Testis (tissue), 3 donors: ENCODE results near the gene HMBS. TPM values are rescaled to one million over a fixed set of nuclear protein-coding genes. Genes with fewer than 3 reads are reported as not detected.

Source experiments
- DNase-seq: peaks from one replicate; pipeline ENCODE4 v3.0.0-alpha.2; 2019
- H3K27ac ChIP-seq, 2 donors: fragments of 200-600 bp; sonication (generic); one replicate each; pipeline ENCODE4 v1.5.1; 2019
- H3K27me3 ChIP-seq: fragments of 200-600 bp; sonication (generic); one replicate; pipeline ENCODE4 v1.5.1; 2019
- H3K36me3 ChIP-seq: fragments of 200-600 bp; sonication (generic); one replicate; pipeline ENCODE4 v1.5.1; 2017; ENCODE audit warnings: low read depth; ENCODE audit errors: missing control alignments
- H3K4me1 ChIP-seq: fragments of 200-600 bp; sonication (generic); one replicate; pipeline ENCODE4 v1.5.1; 2019
- H3K4me3 ChIP-seq, 2 donors: fragments of 200-600 bp; sonication (generic); one replicate each; pipeline ENCODE4 v1.5.1; 2017 to 2019
- H3K9me3 ChIP-seq: fragments of 200-600 bp; sonication (generic); one replicate; pipeline ENCODE4 v1.5.1; 2017
- POLR2A ChIP-seq: fragments of 450-650 bp; IDR thresholded peaks from one replicate; pipeline ENCODE4 v1.6.1; 2017; ENCODE audit warnings: antibody characterized with exemption, mild to moderate bottlenecking, moderate library complexity
- WGBS, 2 donors: methylation state at CpG; one replicate each; pipeline ENCODE4 v1.1.5; 2018; 5-methylcytosine and 5-hydroxymethylcytosine counted together
- intact Hi-C: fragments of 100-400 bp; cut with DNase I; formaldehyde crosslinking; loops from one replicate; pipeline ENCODE4 v1.15.1; 2023; ENCODE audit warnings: low total_unique reads
- polyA plus RNA-seq: library from polyadenylated mRNA; stranded (reverse); fragments of 350-450 nt; fragmentation: Illumina TruSeq; extraction: RNeasy Lipid Tissue Mini Kit (QIAGEN cat#74804); gene quantifications from one replicate; pipeline ENCODE4 v1.2.3, GENCODE V29; 2014; ENCODE audit warnings: low read depth, low replicate concordance; ENCODE audit not compliant: insufficient read depth
- total RNA-seq, 2 donors: library from RNA; depleted of rRNA; stranded (reverse); fragments of >200 nt; gene quantifications; one replicate each; pipeline ENCODE4 v1.2.3, GENCODE V29; 2016
- TF ChIP-seq, protein P1 (sequence below), 3 experiments: fragments of 450-650 bp in 2 of 3; fragments of 200-600 bp in 1 of 3; sonication (generic) in 1 of 3; IDR thresholded peaks; one replicate each; pipeline ENCODE4 v1.5.1; 2016 to 2019; ENCODE audit warnings: antibody characterized with exemption in 3 of 3, mild to moderate bottlenecking in 2 of 3, moderate library complexity in 1 of 3

The HMBS gene
- total and polyA plus RNA-seq, 3 donors from 2014 or later = 14.0 to 17.3 (median 17.0) TPM

DNA sequence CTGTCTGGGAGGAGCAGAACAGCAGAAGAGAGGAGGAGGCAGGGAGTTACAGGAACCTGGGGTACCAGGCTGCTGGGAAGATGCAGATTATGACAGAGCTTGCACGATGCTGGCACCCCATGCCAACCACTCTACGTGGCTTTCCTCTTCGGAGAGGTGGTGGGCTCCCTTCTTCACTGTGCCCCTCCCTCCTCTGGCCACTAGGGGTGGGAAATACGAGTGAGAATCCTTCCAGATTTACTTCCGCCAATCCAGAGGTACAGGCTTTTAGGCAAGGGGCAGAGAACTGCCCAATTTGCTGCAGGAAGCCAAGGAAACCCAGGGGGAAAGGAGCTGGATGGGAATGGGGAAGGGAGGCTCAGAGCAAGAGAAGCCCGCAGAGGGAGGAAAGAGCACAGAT, 40.0 kb upstream of the HMBS start:
- no peak for DNase-seq
- H3K4me1 ChIP-seq = no peaks in the 10 kb centered on the region
- no peaks in the 10 kb centered on the region for H3K27me3 ChIP-seq
- WGBS, 2 donors = 75 to 76% methylated on average over 6 of the region's 6 CpGs
- no peak overlapping the region for H3K4me3 ChIP-seq
- no peaks in the 10 kb centered on the region for H3K36me3 ChIP-seq
- H3K27ac ChIP-seq = no peak overlapping the region
- H3K9me3 ChIP-seq = no peaks in the 10 kb centered on the region
- intact Hi-C loops = no loop called here
- TF ChIP-seq, protein P1, sequence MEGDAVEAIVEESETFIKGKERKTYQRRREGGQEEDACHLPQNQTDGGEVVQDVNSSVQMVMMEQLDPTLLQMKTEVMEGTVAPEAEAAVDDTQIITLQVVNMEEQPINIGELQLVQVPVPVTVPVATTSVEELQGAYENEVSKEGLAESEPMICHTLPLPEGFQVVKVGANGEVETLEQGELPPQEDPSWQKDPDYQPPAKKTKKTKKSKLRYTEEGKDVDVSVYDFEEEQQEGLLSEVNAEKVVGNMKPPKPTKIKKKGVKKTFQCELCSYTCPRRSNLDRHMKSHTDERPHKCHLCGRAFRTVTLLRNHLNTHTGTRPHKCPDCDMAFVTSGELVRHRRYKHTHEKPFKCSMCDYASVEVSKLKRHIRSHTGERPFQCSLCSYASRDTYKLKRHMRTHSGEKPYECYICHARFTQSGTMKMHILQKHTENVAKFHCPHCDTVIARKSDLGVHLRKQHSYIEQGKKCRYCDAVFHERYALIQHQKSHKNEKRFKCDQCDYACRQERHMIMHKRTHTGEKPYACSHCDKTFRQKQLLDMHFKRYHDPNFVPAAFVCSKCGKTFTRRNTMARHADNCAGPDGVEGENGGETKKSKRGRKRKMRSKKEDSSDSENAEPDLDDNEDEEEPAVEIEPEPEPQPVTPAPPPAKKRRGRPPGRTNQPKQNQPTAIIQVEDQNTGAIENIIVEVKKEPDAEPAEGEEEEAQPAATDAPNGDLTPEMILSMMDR (IDR thresholded peaks at IDR 0.05) = peak in 1 of 3 experiments; percentile 16
- no peak for TF ChIP-seq POLR2A

DNA sequence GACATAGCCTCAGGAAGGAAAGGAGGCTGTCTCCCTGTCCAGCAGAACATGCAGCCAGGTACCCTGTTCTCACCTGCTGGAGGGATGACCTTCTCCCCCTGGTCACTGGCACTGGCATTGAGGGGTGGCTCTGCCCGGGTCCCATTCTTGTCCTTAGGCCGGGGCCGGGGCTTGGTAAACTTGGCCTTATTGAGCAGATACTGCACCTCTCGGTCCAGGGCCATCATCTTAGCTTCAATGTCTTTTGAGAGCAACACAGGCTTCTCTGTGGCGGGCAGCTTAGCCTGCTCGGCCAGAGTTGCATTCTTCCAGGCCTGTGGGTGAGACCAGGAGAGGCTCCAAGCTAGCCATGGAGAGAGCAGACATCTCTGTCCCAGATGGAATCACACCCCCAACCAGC, 38.2 kb upstream of the HMBS start:
- intact Hi-C loops = no loop called here

DNA sequence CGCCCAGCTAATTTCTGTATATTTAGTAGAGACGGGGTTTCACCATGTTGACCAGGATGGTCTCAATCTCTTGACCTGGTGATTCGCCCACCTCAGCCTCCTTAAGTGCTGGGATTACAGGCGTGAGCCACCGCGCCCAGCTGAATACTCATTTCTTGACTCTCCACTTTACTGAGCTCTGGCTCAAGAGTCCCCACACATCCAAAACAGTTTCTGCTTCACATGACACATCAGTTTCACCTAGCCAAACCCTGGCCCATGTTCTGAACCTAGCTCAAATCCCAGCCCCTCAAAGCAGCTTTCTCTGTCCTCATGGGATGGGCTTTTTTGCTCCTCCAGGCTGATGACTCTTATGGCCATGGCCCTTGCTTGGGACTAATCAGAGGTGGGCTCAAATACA, 37.5 kb upstream of the HMBS start:
- Histone ChIP-seq H3K27me3 (no peaks in the 10 kb centered on the region), H3K9me3 (no peaks in the 10 kb centered on the region), H3K4me3 (no peak overlapping the region), H3K4me1 (no peaks in the 10 kb centered on the region), H3K27ac (no peak overlapping the region), H3K36me3 (no peaks in the 10 kb centered on the region)
- DNase-seq = no peak
- WGBS, 2 donors = 98 to 99% methylated on average over 6 of the region's 6 CpGs
- intact Hi-C loops = no loop called here
- no peak for TF ChIP-seq POLR2A
- TF ChIP-seq, protein P1 (IDR thresholded peaks at IDR 0.05) = no peak

More for the DNA sequence above, 38.2 kb upstream of the HMBS start:
- no peak overlapping the region for H3K27ac ChIP-seq
- WGBS, 2 donors = 86 to 98% methylated on average over 3 to 6 of the region's 6 CpGs
- no peak for DNase-seq
- H3K36me3 ChIP-seq = no peaks in the 10 kb centered on the region
- H3K4me3 ChIP-seq = no peak overlapping the region
- no peaks in the 10 kb centered on the region for H3K9me3 ChIP-seq
- no peaks in the 10 kb centered on the region for H3K27me3 ChIP-seq
- TF ChIP-seq, protein P1 (IDR thresholded peaks at IDR 0.05) = no peak
- TF ChIP-seq POLR2A = no peak
- no peaks in the 10 kb centered on the region for H3K4me1 ChIP-seq

DNA sequence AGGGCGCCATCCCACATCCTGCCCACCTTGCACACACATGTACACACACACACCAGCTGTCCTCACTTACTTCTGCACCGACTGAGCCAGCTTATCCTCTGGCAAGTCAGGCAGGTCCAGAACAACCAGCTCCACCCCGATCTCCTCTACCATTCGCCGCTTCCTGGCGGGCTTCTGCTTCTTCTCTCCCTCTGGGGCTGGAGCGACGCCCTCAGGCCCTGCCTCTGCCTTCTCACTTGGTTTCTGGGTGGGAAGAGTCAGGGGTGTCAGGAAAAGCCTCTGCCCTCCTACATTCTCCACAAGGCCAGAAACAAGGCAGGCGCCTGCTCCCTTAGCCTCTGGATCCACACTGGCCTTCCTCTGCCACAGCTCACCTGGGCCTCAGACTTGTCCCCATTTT, 36.0 kb upstream of the HMBS start:
- intact Hi-C loops = no loop called here
- Histone ChIP-seq H3K4me1 (no peaks in the 10 kb centered on the region), H3K4me3 (no peak overlapping the region), H3K27me3 (no peaks in the 10 kb centered on the region), H3K27ac (no peak overlapping the region), H3K9me3 (no peaks in the 10 kb centered on the region), H3K36me3 (no peaks in the 10 kb centered on the region)
- no peak for DNase-seq
- 90 to 95% methylated on average over 9 of the region's 9 CpGs for WGBS, 2 donors
- no peak for TF ChIP-seq POLR2A
- TF ChIP-seq, protein P1 (IDR thresholded peaks at IDR 0.05) = no peak

DNA sequence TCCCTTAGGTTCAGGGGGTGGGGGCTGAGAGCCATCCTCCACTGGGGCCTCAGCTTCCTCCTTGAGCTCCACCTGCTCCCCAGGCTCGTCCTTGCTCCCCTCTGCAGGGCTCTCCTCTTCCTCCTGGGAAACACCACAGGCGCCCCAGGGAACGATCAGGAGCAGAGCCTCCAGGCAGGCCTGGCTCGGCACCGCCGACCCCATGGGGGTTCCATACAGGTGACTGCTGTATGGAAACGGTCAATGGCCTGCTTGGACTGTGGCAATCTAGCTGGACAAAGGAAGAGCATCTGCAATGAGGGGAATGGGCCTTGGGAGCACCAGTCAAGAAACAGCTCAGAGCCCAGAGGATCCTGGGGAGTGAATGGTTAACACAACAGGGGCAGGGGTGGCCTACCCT, 35.6 kb upstream of the HMBS start:
- TF ChIP-seq, protein P1 (IDR thresholded peaks at IDR 0.05) = no peak
- no peak for TF ChIP-seq POLR2A

More for the DNA sequence above, 35.6 kb upstream of the HMBS start:
- intact Hi-C loops = no loop called here
- no peaks in the 10 kb centered on the region for H3K4me1 ChIP-seq
- DNase-seq = no peak
- H3K36me3 ChIP-seq = no peaks in the 10 kb centered on the region
- H3K27ac ChIP-seq = no peak overlapping the region
- no peaks in the 10 kb centered on the region for H3K27me3 ChIP-seq
- 97 to 100% methylated on average over 1 to 7 of the region's 7 CpGs for WGBS, 2 donors
- H3K4me3 ChIP-seq = no peak overlapping the region
- H3K9me3 ChIP-seq = no peaks in the 10 kb centered on the region
